Measurements from ENCODE around the gene RABGAP1. TPM values are rescaled to one million over a fixed set of nuclear protein-coding genes. Genes with fewer than 3 reads are reported as not detected.

The RABGAP1 gene
- total and polyA plus RNA-seq, 2 experiments from 2014 or later, result 8.5 to 33.9 TPM

DNA sequence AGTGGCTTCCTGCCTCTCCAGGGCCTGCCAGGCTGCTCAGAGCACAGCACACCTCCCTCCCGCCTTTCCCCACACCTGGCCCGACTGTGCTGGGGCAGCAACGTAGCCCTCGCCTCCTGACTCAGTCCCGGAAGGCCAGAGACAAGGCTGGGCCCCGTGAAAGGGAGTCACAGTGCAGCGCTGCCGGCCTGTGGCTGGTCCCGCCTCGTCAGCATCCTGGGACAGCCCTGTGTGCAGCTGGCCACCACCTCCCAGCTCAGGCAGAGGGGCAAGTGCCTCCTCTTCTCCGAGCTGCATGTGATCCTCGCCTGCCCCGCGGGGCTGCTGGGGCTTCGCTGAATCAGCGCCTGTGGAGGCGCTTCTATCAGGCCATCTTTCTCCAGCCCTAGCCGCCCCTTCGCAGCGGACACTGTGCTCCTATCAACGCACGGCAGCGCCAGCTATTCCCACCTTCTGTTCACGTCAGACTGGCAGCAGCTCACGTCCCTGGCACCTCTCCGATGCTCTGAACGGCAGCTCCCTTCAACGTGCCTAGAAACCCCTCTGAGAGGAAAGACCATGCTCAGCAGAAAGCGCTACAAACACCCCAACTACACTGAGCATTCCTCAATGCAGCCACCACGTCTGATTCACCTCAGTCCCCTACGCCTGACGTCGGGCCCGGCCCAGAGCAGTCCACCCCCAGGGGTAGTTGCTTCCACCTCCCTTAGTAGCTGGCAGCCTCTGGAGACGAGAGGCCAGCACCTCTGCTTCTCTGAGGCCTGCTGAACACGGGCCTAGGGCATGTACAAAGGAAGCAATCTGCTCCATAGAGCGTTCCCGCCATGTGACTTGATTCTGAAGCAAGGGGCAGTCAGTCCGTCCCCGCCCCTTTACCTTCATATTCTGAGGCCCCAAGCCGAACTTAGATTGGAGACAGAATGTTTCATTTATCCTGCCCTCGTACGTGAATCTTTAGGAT lies 171.5 kb downstream of the RABGAP1 start (continued):
- TF ChIP-seq, protein P1, sequence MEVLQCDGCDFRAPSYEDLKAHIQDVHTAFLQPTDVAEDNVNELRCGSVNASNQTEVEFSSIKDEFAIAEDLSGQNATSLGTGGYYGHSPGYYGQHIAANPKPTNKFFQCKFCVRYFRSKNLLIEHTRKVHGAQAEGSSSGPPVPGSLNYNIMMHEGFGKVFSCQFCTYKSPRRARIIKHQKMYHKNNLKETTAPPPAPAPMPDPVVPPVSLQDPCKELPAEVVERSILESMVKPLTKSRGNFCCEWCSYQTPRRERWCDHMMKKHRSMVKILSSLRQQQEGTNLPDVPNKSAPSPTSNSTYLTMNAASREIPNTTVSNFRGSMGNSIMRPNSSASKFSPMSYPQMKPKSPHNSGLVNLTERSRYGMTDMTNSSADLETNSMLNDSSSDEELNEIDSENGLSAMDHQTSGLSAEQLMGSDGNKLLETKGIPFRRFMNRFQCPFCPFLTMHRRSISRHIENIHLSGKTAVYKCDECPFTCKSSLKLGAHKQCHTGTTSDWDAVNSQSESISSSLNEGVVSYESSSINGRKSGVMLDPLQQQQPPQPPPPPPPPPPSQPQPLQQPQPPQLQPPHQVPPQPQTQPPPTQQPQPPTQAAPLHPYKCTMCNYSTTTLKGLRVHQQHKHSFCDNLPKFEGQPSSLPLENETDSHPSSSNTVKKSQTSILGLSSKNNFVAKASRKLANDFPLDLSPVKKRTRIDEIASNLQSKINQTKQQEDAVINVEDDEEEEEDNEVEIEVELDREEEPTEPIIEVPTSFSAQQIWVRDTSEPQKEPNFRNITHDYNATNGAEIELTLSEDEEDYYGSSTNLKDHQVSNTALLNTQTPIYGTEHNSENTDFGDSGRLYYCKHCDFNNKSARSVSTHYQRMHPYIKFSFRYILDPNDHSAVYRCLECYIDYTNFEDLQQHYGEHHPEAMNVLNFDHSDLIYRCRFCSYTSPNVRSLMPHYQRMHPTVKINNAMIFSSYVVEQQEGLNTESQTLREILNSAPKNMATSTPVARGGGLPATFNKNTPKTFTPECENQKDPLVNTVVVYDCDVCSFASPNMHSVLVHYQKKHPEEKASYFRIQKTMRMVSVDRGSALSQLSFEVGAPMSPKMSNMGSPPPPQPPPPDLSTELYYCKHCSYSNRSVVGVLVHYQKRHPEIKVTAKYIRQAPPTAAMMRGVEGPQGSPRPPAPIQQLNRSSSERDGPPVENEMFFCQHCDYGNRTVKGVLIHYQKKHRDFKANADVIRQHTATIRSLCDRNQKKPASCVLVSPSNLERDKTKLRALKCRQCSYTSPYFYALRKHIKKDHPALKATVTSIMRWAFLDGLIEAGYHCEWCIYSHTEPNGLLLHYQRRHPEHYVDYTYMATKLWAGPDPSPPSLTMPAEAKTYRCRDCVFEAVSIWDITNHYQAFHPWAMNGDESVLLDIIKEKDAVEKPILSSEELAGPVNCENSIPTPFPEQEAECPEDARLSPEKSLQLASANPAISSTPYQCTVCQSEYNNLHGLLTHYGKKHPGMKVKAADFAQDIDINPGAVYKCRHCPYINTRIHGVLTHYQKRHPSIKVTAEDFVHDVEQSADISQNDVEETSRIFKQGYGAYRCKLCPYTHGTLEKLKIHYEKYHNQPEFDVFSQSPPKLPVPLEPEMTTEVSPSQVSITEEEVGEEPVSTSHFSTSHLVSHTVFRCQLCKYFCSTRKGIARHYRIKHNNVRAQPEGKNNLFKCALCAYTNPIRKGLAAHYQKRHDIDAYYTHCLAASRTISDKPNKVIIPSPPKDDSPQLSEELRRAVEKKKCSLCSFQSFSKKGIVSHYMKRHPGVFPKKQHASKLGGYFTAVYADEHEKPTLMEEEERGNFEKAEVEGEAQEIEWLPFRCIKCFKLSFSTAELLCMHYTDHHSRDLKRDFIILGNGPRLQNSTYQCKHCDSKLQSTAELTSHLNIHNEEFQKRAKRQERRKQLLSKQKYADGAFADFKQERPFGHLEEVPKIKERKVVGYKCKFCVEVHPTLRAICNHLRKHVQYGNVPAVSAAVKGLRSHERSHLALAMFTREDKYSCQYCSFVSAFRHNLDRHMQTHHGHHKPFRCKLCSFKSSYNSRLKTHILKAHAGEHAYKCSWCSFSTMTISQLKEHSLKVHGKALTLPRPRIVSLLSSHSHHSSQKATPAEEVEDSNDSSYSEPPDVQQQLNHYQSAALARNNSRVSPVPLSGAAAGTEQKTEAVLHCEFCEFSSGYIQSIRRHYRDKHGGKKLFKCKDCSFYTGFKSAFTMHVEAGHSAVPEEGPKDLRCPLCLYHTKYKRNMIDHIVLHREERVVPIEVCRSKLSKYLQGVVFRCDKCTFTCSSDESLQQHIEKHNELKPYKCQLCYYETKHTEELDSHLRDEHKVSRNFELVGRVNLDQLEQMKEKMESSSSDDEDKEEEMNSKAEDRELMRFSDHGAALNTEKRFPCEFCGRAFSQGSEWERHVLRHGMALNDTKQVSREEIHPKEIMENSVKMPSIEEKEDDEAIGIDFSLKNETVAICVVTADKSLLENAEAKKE (CRISPR knock-in tag; IDR thresholded peaks at IDR 0.05), result no peak
- TF ChIP-seq REST (IDR thresholded peaks at IDR 0.05; ENCODE audit: unreplicated experiment) (no peak), STAT1 (IDR thresholded peaks at IDR 0.05; ENCODE audit: unreplicated experiment) (no peak)

Measured in GM23338 (cell line).